ENCODE measurements around the gene RNLS.

- TF ChIP-seq HDAC6 (IDR thresholded peaks at IDR 0.05; ENCODE audit: low read depth, low read length), result no peak
- no peak for TF ChIP-seq CTCF (IDR thresholded peaks at IDR 0.05; ENCODE audit: control extremely low read depth in 1 of 3, insufficient read depth in 1 of 3, low read depth in 1 of 3, low read length in 3 of 3)
- TF ChIP-seq CEBPB (IDR thresholded peaks at IDR 0.05; ENCODE audit: low read depth, low read length), result no peak
- no peak for TF ChIP-seq ATF3 (IDR thresholded peaks at IDR 0.05; ENCODE audit: insufficient read depth, low read depth, low read length)
- no peak for TF ChIP-seq POLR2AphosphoS5 (IDR thresholded peaks at IDR 0.05; ENCODE audit: low read depth, low read length)
- no peak for TF ChIP-seq EGR1 (IDR thresholded peaks at IDR 0.05; ENCODE audit: borderline replicate concordance, low read depth, low read length)
- no peak for TF ChIP-seq SIN3A (conservative IDR thresholded peaks at IDR 0.05 in 1 of 2, IDR thresholded peaks at IDR 0.05 in 1 of 2; ENCODE audit: low read depth in 1 of 2, low read length in 2 of 2)
- TF ChIP-seq TCF12 (IDR thresholded peaks at IDR 0.05; ENCODE audit: low read depth, low read length), result no peak
- TF ChIP-seq YY1 (IDR thresholded peaks at IDR 0.05; ENCODE audit: low read depth, low read length), result no peak
- TF ChIP-seq EP300 (IDR thresholded peaks at IDR 0.05; ENCODE audit: borderline replicate concordance in 1 of 2, low read depth in 2 of 2, low read length in 2 of 2), result no peak
Observed at GRCh38 chr10:88474884-88475844, 108.0 kb downstream of the RNLS start.
